GM12878 (cell line): ENCODE measurements around the gene ALDH1A3. TPM values are rescaled to one million over a fixed set of nuclear protein-coding genes. Genes with fewer than 3 reads are reported as not detected.

Experiments
- ATAC-seq: fragments of 200-7000 bp; cut with Tn5 transposase; 3 replicates; pipeline ENCODE4 v1.9.1; 2020; ENCODE audit warnings: mild to moderate bottlenecking, moderate library complexity
- BruUV-seq: library from RNA; stranded (reverse); fragments of 400-500 nt; replicated peaks from 2 replicates; lab custom pipeline; 2021; lab: Mats Ljungman, UMichigan
- CTCF ChIA-PET: fragments of 300-600 bp; sonication (Branson Sonifier 250); formaldehyde crosslinking; extraction: SDS; loops from one replicate; lab custom pipeline; 2021; ENCODE audit warnings: inconsistent platforms; lab: Yijun Ruan, JAX
- POLR2A ChIA-PET: fragments of 350-600 bp; formaldehyde crosslinking; extraction: SDS; loops from one replicate; lab custom pipeline; 2021; ENCODE audit warnings: inconsistent platforms; lab: Charles Lee
- RAD21 ChIA-PET: fragments of 300-600 bp; sonication (Branson Sonifier 250); formaldehyde crosslinking; loops from one replicate; lab custom pipeline; 2023; ENCODE audit warnings: antibody characterized with exemption; ENCODE audit not compliant: unreplicated experiment; lab: Charles Lee
- SMC1A ChIA-PET: fragments of 300-600 bp; sonication (Branson Sonifier 250); formaldehyde crosslinking; loops from one replicate; lab custom pipeline; 2023; ENCODE audit not compliant: unreplicated experiment, uncharacterized antibody; lab: Charles Lee
- DNase-seq: peaks from one replicate; pipeline ENCODE4 v3.0.0-alpha.2; 2011; ENCODE audit warnings: low read depth, low spot score
- FAIRE-seq: peaks from 3 replicates; lab custom pipeline; 2011; peaks lifted over from hg19 to GRCh38; lab: Jason Lieb, UNC
- H2AFZ ChIP-seq: 2 replicates; pipeline ENCODE4 v1.6.0; 2011; ENCODE audit warnings: low read depth, low read length, control low read depth; ENCODE audit not compliant: control insufficient read depth
- H3K27ac ChIP-seq: 2 replicates; pipeline ENCODE4 v1.5.1; 2011; ENCODE audit warnings: control low read depth; ENCODE audit not compliant: control insufficient read depth, insufficient read depth
- H3K27me3 ChIP-seq, 2 experiments: replicated peaks in 1 of 2; 2 replicates each; pipeline versions ENCODE4 v1.6.0 to v1.6.1; 2011; ENCODE audit warnings: low read length in 1 of 2; ENCODE audit not compliant: control insufficient read depth in 2 of 2, insufficient read depth in 2 of 2
- H3K36me3 ChIP-seq, 2 experiments: 2 replicates each; pipeline ENCODE4 v1.5.1; 2011; ENCODE audit warnings: low read length in 1 of 2; ENCODE audit not compliant: control insufficient read depth in 2 of 2, insufficient read depth in 2 of 2
- H3K4me1 ChIP-seq: 2 replicates; pipeline ENCODE4 v1.6.1; 2011; ENCODE audit warnings: mild to moderate bottlenecking, low read length, moderate library complexity, mixed read lengths; ENCODE audit not compliant: control insufficient read depth, insufficient read depth
- H3K4me2 ChIP-seq: 2 replicates; pipeline ENCODE4 v1.6.0; 2011; ENCODE audit warnings: control low read depth; ENCODE audit not compliant: control insufficient read depth, insufficient read depth
- H3K4me3 ChIP-seq: fragments of 200-600 bp; sonication (generic); 2 replicates; pipeline ENCODE4 v1.5.1; 2016
- H3K79me2 ChIP-seq: 2 replicates; pipeline ENCODE4 v1.6.0; 2011; ENCODE audit warnings: low read length; ENCODE audit not compliant: control insufficient read depth, insufficient read depth
- H3K9ac ChIP-seq: 2 replicates; pipeline ENCODE4 v1.8.0; 2011; ENCODE audit warnings: low read length, control low read depth, mixed read lengths; ENCODE audit not compliant: control insufficient read depth, insufficient read depth
- H3K9me3 ChIP-seq: replicated peaks from 3 replicates; pipeline ENCODE4 v1.5.1; 2011; ENCODE audit warnings: mild to moderate bottlenecking, low read length; ENCODE audit not compliant: control insufficient read depth, insufficient read depth
- H4K20me1 ChIP-seq: 2 replicates; pipeline ENCODE4 v1.6.0; 2011; ENCODE audit not compliant: control insufficient read depth, insufficient read depth
- ETV6 ChIP-seq, 2 experiments: fragments of 450-650 bp in 1 of 2; IDR thresholded peaks in 1 of 2; conservative IDR thresholded peaks in 1 of 2; 2 replicates each; pipeline ENCODE4 v1.6.1; 2014; ENCODE audit warnings: antibody characterized with exemption in 1 of 2, borderline replicate concordance in 1 of 2, low read depth in 1 of 2, mild to moderate bottlenecking in 1 of 2, moderate library complexity in 1 of 2
- HDAC2 ChIP-seq: fragments of 200-600 bp; sonication (generic); IDR thresholded peaks from 2 replicates; pipeline ENCODE4 v1.6.1; 2017
- MTA3 ChIP-seq: IDR thresholded peaks from 2 replicates; pipeline ENCODE4 v1.6.1; 2012; ENCODE audit warnings: low read length, inconsistent platforms, borderline replicate concordance
- NR2C1 ChIP-seq: fragments of 450-650 bp; IDR thresholded peaks from 2 replicates; pipeline ENCODE4 v1.6.1; 2017; ENCODE audit warnings: antibody characterized with exemption, mild to moderate bottlenecking, moderate library complexity
- PAX8 ChIP-seq: fragments of 450-650 bp; IDR thresholded peaks from 2 replicates; pipeline ENCODE4 v1.6.1; 2017; ENCODE audit warnings: mild to moderate bottlenecking, moderate library complexity
- POLR2A ChIP-seq: IDR thresholded peaks from 2 replicates; pipeline ENCODE4 v1.6.1; 2011; ENCODE audit warnings: low read depth, mild to moderate bottlenecking, low read length
- RAD21 ChIP-seq: IDR thresholded peaks from 2 replicates; pipeline ENCODE4 v1.6.1; 2011; ENCODE audit warnings: mild to moderate bottlenecking, low read depth, low read length, moderate library complexity; ENCODE audit not compliant: insufficient read depth
- RBBP5 ChIP-seq: fragments of 200-600 bp; sonication (generic); conservative IDR thresholded peaks from 2 replicates; pipeline ENCODE4 v1.6.1; 2016
- SMC3 ChIP-seq: IDR thresholded peaks from 2 replicates; pipeline ENCODE4 v1.6.1; 2011; ENCODE audit warnings: low read length, improper control_type of control experiment, borderline replicate concordance
- ZBTB11 ChIP-seq: fragments of 450-650 bp; formaldehyde crosslinking; IDR thresholded peaks from 2 replicates; pipeline ENCODE4 v1.5.0; 2022; ENCODE audit warnings: mild to moderate bottlenecking, missing genetic modification characterization
- WGBS: methylation state at CpG from one replicate; pipeline ENCODE4 v1.1.6; 2016; ENCODE audit warnings: low lambda C conversion rate; ENCODE audit not compliant: insufficient replicate concordance, insufficient coverage; ENCODE audit errors: missing lambda C conversion rate; 5-methylcytosine and 5-hydroxymethylcytosine counted together
- in situ Hi-C: fragments of 300-500 bp; cut with MboI; formaldehyde crosslinking; loops from 9 replicates; pipeline ENCODE4 v1.14.3; 2018; ENCODE audit warnings: mixed read lengths
- intact Hi-C: fragments of 100-400 bp; cut with micrococcal nuclease; formaldehyde crosslinking; loops from one replicate; pipeline ENCODE4 v1.14.2; 2022; ENCODE audit not compliant: unreplicated experiment
- polyA plus RNA-seq, 11 experiments: library from polyadenylated mRNA; depleted of rRNA in 4 of 11; unstranded in 6 of 11; stranded (reverse) in 5 of 11; fragments of >200 nt; fragmentation: Nextera tagmentation in 4 of 11; fragmentation: Illumina TruSeq in 1 of 11; extraction: Ambion mirVana in 4 of 11; extraction: Trizol in 1 of 11; gene quantifications; 1 replicate in 1 of 11; 2 replicates in 10 of 11; pipeline versions ENCODE4 v1.2.1 to v1.2.3, GENCODE V29; 2011 to 2016; ENCODE audit warnings: inconsistent platforms in 2 of 11, missing spikeins in 2 of 11, low read depth in 1 of 11
- total RNA-seq, 4 experiments: library from RNA; depleted of rRNA in 3 of 4; stranded (reverse); fragments of >200 nt in 3 of 4; fragmentation: Illumina TruSeq in 1 of 4; extraction: Trizol in 1 of 4; gene quantifications; 2 replicates each; pipeline versions ENCODE4 v1.2.1 to v1.2.3, GENCODE V29; 2013 to 2021

ALDH1A3 gene
- total and polyA plus RNA-seq, 10 of the 15 experiments (the other 5 are each of a cell fraction or from before 2014, with no cell fraction given) = 0.06 to 0.69 (median 0.18) TPM

- no peak overlapping the region for H3K4me3 ChIP-seq
- H4K20me1 ChIP-seq = no peaks in the 10 kb centered on the region
- no peaks in the 10 kb centered on the region for H3K79me2 ChIP-seq
- DNase-seq = no peak
- H2AFZ ChIP-seq = no peak overlapping the region
- no peak overlapping the region for H3K9ac ChIP-seq
- H3K4me2 ChIP-seq = no peak overlapping the region
- ATAC-seq = no peak
- POLR2A ChIA-PET = no interaction called here
- in situ Hi-C loops = no loop called here
- H3K36me3 ChIP-seq = no peaks in the 10 kb centered on the region
- intact Hi-C loops = no loop called here
- H3K27ac ChIP-seq = no peak overlapping the region
- RAD21 ChIA-PET = no interaction called here
- FAIRE-seq = no peak
- SMC1A ChIA-PET = interaction anchor here (0.6 kb wide), 2 partner anchors 16 to 68 kb away, joined by 3 read pairs; no protein-coding TSS in a partner anchor
- no TSS peak for BruUV-seq
- CTCF ChIA-PET = no interaction called here
- TF ChIP-seq POLR2A (no peak), RAD21 (no peak), NR2C1 (no peak), ZBTB11 (CRISPR knock-in tag) (no peak), HDAC2 (no peak), SMC3 (no peak), ETV6 (conservative IDR thresholded peaks at IDR 0.05 in 1 of 2, IDR thresholded peaks at IDR 0.05 in 1 of 2; ENCODE audit: borderline replicate concordance in 1 of 2, low read depth in 1 of 2) (no peak), MTA3 (no peak), RBBP5 (no peak), PAX8 (no peak)
- 41% methylated on average over 5 of the region's 5 CpGs for WGBS
- no peaks in the 10 kb centered on the region for H3K4me1 ChIP-seq
- H3K27me3 ChIP-seq = peaks cover 3 to 5% of the 10 kb centered on the region in 2 experiments; a peak in 2 of 4 replicates
- H3K9me3 ChIP-seq = no peaks in the 10 kb centered on the region
Measured at GRCh38 chr15:100899601-100900000, 20.0 kb downstream of the ALDH1A3 start.
